Sigmoid colon (tissue), 7 donors: ENCODE measurements around the gene OMP. TPM values are rescaled to one million over a fixed set of nuclear protein-coding genes. Genes with fewer than 3 reads are reported as not detected.

Experiments
- DNase-seq: peaks from one replicate; pipeline ENCODE4 v3.0.0-alpha.2; 2019
- H3K27ac ChIP-seq, 4 donors: fragments of 200-600 bp; sonication (generic); one replicate each; pipeline ENCODE4 v1.5.1; 2016 to 2019; ENCODE audit warnings: mild to moderate bottlenecking in 1 of 4
- H3K27me3 ChIP-seq, 3 donors: fragments of 200-600 bp; sonication (generic); one replicate each; pipeline ENCODE4 v1.5.1; 2019; ENCODE audit warnings: mild to moderate bottlenecking in 1 of 3
- H3K36me3 ChIP-seq, 4 donors: fragments of 200-600 bp; sonication (generic); one replicate each; pipeline ENCODE4 v1.5.1; 2016 to 2019
- H3K4me1 ChIP-seq, 4 donors: fragments of 200-600 bp; sonication (generic); one replicate each; pipeline ENCODE4 v1.5.1; 2017 to 2019
- H3K4me3 ChIP-seq, 4 donors: fragments of 200-600 bp; sonication (generic); one replicate each; pipeline ENCODE4 v1.5.1; 2017 to 2019; ENCODE audit warnings: mild to moderate bottlenecking in 2 of 4, moderate library complexity in 1 of 4
- H3K9me3 ChIP-seq, 4 donors: fragments of 200-600 bp in 3 of 4; sonication (generic) in 3 of 4; one replicate each; pipeline versions ENCODE4 v1.5.1 to v1.6.1; 2013 to 2019
- EP300 ChIP-seq, 4 donors: sonication (generic); formaldehyde crosslinking; IDR thresholded peaks; one replicate each; pipeline ENCODE4 v1.6.1; 2017; ENCODE audit warnings: antibody characterized with exemption in 4 of 4
- POLR2A ChIP-seq, 2 donors: fragments of 450-650 bp; IDR thresholded peaks; one replicate each; pipeline ENCODE4 v1.6.1; 2016; ENCODE audit warnings: antibody characterized with exemption in 2 of 2, mild to moderate bottlenecking in 2 of 2, moderate library complexity in 2 of 2
- POLR2AphosphoS5 ChIP-seq, 4 donors: sonication (generic); formaldehyde crosslinking; IDR thresholded peaks; one replicate each; pipeline ENCODE4 v1.6.1; 2017; ENCODE audit warnings: antibody characterized with exemption in 4 of 4
- WGBS, 2 donors: extraction: QIAGEN DNeasy Blood & Tissue Kit; methylation state at CpG; one replicate each; pipeline ENCODE4 v1.1.7; 2013; 5-methylcytosine and 5-hydroxymethylcytosine counted together
- intact Hi-C: fragments of 100-400 bp; cut with DNase I; formaldehyde crosslinking; loops from one replicate; pipeline ENCODE4 v1.15.1; 2023
- polyA plus RNA-seq, 3 donors: library from polyadenylated mRNA; stranded (reverse); fragments of 200-250 nt; gene quantifications; one replicate each; pipeline ENCODE4 v1.2.3, GENCODE V29; 2013
- total RNA-seq, 4 donors: library from RNA; depleted of rRNA; stranded (reverse); fragments of >200 nt; gene quantifications; one replicate each; pipeline ENCODE4 v1.1.0, GENCODE V29; 2016
- TF ChIP-seq, protein P1 (sequence below), 4 experiments: fragments of 450-650 bp in 3 of 4; fragments of 200-600 bp in 1 of 4; IDR thresholded peaks; one replicate each; pipeline ENCODE4 v1.5.1; 2016 to 2019; ENCODE audit warnings: antibody characterized with exemption in 4 of 4, mild to moderate bottlenecking in 3 of 4, moderate library complexity in 2 of 4
- donor health status: healthy with polysubstance abuse.
- donor health status: Bipolar disorder and iron deficiency.
- donor health status: healthy.

The OMP gene, protein sequence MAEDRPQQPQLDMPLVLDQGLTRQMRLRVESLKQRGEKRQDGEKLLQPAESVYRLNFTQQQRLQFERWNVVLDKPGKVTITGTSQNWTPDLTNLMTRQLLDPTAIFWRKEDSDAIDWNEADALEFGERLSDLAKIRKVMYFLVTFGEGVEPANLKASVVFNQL
- total RNA-seq: 1 to 10 TPM in 1 of 4 donors, not detected in 3; 1.4 TPM
- 1 to 10 TPM in 1 of 3 donors, not detected in 2; 4.5 TPM for polyA plus RNA-seq

DNA sequence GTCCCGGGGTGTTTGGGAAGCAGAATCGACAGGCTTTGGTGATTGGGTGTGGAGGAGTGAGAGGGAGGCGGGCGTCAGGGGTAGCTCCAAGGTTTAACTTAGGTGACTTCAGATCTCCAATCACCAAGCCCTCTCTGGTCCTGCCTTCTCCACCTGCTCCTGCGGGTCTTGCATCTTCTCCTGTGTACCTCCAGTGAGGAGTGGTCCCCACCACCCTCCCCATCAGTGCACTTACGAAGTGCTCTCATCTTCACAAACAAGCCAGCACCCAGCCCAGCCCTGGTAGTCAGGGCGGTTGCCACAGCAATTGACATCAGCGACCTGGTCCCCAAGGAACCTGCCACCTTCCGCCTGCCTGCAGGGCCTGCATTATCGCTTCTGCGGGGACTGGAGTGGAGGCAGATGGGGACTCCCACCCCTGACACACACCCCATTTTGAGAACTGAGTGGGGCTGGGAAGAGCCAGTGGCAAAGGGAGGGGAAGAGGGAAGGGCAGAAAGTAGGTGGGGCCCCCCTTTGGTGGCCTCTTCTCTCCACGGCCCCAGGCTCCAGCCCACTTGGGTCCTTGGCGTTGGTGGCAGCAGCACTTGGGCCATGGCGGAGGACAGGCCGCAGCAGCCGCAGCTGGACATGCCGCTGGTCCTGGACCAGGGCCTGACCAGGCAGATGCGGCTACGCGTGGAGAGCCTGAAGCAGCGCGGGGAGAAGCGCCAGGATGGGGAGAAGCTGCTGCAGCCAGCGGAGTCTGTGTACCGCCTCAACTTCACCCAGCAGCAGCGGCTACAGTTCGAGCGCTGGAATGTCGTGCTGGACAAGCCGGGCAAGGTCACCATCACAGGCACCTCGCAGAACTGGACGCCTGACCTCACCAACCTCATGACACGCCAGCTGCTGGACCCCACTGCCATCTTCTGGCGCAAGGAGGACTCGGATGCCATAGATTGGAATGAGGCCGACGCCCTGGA, at the start of gene OMP:
OMP (plus strand) TSS at position 595 of the 965 bp plus-strand sequence; CDS start at position 595, 0 bp downstream.
- 88 to 93% methylated on average over 37 of the region's 37 CpGs for WGBS, 2 donors
- intact Hi-C loops: no loop called here
- Histone ChIP-seq H3K4me1 (peaks cover 0 to 6% (median 4%) of the 10 kb centered on the region in 4 donors), H3K27ac (no peak within 1 kb of the TSS), H3K9me3 (no peaks in the 10 kb centered on the region), H3K4me3 (no peak within 1 kb of the TSS), H3K27me3 (no peaks in the 10 kb centered on the region), H3K36me3 (peaks cover 0 to 5% (median 0%) of the 10 kb centered on the region in 4 donors)
- TF ChIP-seq, protein P1, sequence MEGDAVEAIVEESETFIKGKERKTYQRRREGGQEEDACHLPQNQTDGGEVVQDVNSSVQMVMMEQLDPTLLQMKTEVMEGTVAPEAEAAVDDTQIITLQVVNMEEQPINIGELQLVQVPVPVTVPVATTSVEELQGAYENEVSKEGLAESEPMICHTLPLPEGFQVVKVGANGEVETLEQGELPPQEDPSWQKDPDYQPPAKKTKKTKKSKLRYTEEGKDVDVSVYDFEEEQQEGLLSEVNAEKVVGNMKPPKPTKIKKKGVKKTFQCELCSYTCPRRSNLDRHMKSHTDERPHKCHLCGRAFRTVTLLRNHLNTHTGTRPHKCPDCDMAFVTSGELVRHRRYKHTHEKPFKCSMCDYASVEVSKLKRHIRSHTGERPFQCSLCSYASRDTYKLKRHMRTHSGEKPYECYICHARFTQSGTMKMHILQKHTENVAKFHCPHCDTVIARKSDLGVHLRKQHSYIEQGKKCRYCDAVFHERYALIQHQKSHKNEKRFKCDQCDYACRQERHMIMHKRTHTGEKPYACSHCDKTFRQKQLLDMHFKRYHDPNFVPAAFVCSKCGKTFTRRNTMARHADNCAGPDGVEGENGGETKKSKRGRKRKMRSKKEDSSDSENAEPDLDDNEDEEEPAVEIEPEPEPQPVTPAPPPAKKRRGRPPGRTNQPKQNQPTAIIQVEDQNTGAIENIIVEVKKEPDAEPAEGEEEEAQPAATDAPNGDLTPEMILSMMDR (IDR thresholded peaks at IDR 0.05): no peak
- no peak for TF ChIP-seq POLR2A (IDR thresholded peaks at IDR 0.05)
- no peak for TF ChIP-seq EP300 (IDR thresholded peaks at IDR 0.05)
- TF ChIP-seq POLR2AphosphoS5 (IDR thresholded peaks at IDR 0.05): no peak
- DNase-seq: no peak

DNA sequence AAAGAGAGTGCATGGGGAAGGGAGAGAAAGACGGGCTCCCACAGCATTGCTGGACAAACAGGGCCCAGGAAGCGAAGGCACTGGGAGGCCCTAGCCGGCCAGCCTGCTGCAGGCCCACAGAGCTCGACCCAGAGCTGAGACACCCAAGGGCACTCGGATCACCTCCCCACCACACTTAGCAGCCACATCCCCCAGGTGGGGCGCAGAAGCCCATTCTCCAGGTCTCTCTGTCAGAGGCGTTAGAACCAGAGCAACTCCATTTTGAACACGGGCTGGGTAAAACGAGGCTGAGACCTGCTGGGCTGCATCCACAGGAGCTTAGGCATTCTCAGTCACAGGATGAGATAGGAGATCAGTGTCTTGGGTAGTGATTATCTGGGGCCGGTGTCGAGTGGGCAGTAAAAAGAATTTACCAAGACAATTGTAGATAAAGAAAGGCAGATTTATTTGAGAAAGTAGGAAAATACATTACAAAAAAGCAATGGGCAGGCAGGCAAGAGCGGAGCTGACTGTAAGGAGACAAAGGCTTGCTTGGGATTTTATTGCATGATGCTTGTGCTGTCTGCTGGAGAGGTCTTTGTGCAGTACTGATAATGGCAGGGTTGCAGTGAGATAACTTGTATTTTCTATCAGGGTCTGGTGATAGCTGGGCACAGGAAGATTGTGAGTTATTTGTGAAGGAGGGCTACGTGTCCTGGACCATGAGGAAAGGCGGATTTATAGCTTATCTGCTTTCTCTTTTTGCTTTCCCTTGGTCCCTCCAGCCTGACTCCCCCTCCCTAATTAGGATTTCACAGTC, 49.2 kb upstream of the OMP start:
- intact Hi-C loops: no loop called here
- WGBS, 2 donors: 90 to 94% methylated on average over 14 of the region's 14 CpGs
- H3K4me3 ChIP-seq: no peak overlapping the region
- DNase-seq: no peak
- no peaks in the 10 kb centered on the region for H3K36me3 ChIP-seq
- H3K9me3 ChIP-seq: peaks cover 3 to 9% (median 8%) of the 10 kb centered on the region in 4 donors
- H3K27me3 ChIP-seq: no peaks in the 10 kb centered on the region
- no peaks in the 10 kb centered on the region for H3K4me1 ChIP-seq
- TF ChIP-seq, protein P1 (IDR thresholded peaks at IDR 0.05): no peak
- no peak for TF ChIP-seq EP300 (IDR thresholded peaks at IDR 0.05)
- no peak for TF ChIP-seq POLR2A (IDR thresholded peaks at IDR 0.05)
- H3K27ac ChIP-seq: no peak overlapping the region

DNA sequence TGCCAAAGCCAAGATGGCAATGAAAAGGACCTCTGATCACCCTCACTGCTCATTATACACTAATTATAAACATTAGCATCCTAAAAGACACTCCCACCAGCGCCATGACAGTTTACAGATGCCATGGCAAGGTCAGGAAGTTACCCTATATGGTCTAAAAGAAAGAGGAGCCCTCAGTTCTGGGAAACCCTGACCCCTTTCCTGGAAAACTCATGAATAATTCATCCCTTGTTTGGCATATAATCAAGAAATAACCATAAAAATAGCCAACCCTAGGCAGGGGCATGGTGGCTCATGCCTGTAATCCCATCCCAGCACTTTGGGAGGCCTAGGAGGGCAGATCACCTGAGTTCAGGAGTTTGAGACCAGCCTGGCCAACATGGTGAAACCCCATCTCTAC, 48.6 kb upstream of the OMP start:
- Histone ChIP-seq H3K9me3 (peaks cover 3 to 9% (median 8%) of the 10 kb centered on the region in 4 donors), H3K27me3 (no peaks in the 10 kb centered on the region), H3K4me1 (no peaks in the 10 kb centered on the region), H3K27ac (no peak overlapping the region), H3K36me3 (no peaks in the 10 kb centered on the region), H3K4me3 (no peak overlapping the region)
- TF ChIP-seq EP300 (IDR thresholded peaks at IDR 0.05): no peak
- no peak for TF ChIP-seq POLR2AphosphoS5 (IDR thresholded peaks at IDR 0.05)
- TF ChIP-seq, protein P1 (IDR thresholded peaks at IDR 0.05): no peak
- no peak for TF ChIP-seq POLR2A (IDR thresholded peaks at IDR 0.05)
- no peak for DNase-seq
- intact Hi-C loops: no loop called here
- 69 to 91% methylated on average over 1 of the region's 1 CpG for WGBS, 2 donors

DNA sequence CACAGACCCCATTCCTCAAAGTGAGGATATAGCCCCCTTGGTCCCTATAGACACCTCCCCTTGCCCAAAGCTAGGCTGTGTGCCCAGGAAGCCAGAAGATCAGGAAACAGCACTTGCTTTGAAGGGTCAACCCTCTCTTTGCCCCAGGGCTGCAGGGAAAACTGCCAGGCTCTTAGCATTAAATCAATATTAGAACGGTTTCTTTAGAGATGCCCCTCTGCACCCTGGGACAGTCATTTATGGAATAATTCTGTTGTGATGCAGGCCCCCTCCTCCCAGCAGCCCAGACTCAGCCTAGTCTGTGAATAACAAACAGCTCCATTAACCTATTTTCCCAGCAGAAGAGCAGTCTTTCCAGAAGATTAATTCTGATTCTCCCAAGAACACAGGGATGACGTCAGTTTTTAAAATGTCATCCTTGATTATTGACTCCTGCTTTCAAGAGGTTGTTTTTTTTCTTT, 47.5 kb upstream of the OMP start:
- Histone ChIP-seq H3K27ac (no peak overlapping the region), H3K4me3 (no peak overlapping the region), H3K9me3 (peaks cover 3 to 9% (median 8%) of the 10 kb centered on the region in 4 donors), H3K36me3 (no peaks in the 10 kb centered on the region), H3K4me1 (no peaks in the 10 kb centered on the region), H3K27me3 (no peaks in the 10 kb centered on the region)
- intact Hi-C loops: no loop called here
- 84% methylated on average over 2 of the region's 2 CpGs for WGBS, 2 donors
- no peak for DNase-seq
- no peak for TF ChIP-seq POLR2A (IDR thresholded peaks at IDR 0.05)
- TF ChIP-seq, protein P1 (IDR thresholded peaks at IDR 0.05): no peak
- TF ChIP-seq POLR2AphosphoS5 (IDR thresholded peaks at IDR 0.05): no peak
- no peak for TF ChIP-seq EP300 (IDR thresholded peaks at IDR 0.05)
